K562 (cell line): Measurements from ENCODE around the gene TBX1. TPM values are rescaled to one million over a fixed set of nuclear protein-coding genes. Genes with fewer than 3 reads are reported as not detected.

ENCODE experiments used
- ARID4B ChIP-seq: sonication (generic); formaldehyde crosslinking; IDR thresholded peaks from 2 replicates; pipeline ENCODE4 v1.8.0; 2022; ENCODE audit warnings: mild to moderate bottlenecking, missing genetic modification reagents
- ATF6 ChIP-seq: sonication (generic); formaldehyde crosslinking; IDR thresholded peaks from 2 replicates; pipeline ENCODE4 v1.4.0; 2020; ENCODE audit warnings: mild to moderate bottlenecking, missing genetic modification reagents
- FOSL1 ChIP-seq: fragments of 200-800 bp; sonication (Bioruptor generic); conservative IDR thresholded peaks from 2 replicates; pipeline ENCODE4 v1.6.1; 2016; ENCODE audit warnings: missing genetic modification characterization, missing compliant biosample characterization
- FOXP4 ChIP-seq: sonication (generic); formaldehyde crosslinking; IDR thresholded peaks from 2 replicates; pipeline ENCODE4 v1.8.0; 2022; ENCODE audit warnings: mild to moderate bottlenecking, missing genetic modification reagents, borderline replicate concordance
- HES1 ChIP-seq: fragments of 450-650 bp; IDR thresholded peaks from 2 replicates; pipeline ENCODE4 v1.6.1; 2016; ENCODE audit warnings: low read depth, mild to moderate bottlenecking, moderate library complexity
- IFI16 ChIP-seq: fragments of 250-450 bp; sonication (Bioruptor Pico); IDR thresholded peaks from 2 replicates; pipeline ENCODE4 v2.1.2; 2022; ENCODE audit warnings: mild to moderate bottlenecking, inconsistent platforms
- MAFG ChIP-seq: fragments of 450-650 bp; conservative IDR thresholded peaks from 2 replicates; pipeline ENCODE4 v1.6.1; 2016; ENCODE audit warnings: missing genetic modification characterization, missing compliant biosample characterization
- MEIS2 ChIP-seq: fragments of 450-650 bp; IDR thresholded peaks from 2 replicates; pipeline ENCODE4 v1.6.1; 2014; ENCODE audit warnings: mild to moderate bottlenecking; ENCODE audit not compliant: partially characterized antibody
- MXD1 ChIP-seq: fragments of 250-450 bp; sonication (Bioruptor Pico); IDR thresholded peaks from 2 replicates; pipeline ENCODE4 v1.8.0; 2021; ENCODE audit warnings: borderline replicate concordance, mild to moderate bottlenecking, moderate library complexity; ENCODE audit not compliant: poor library complexity, severe bottlenecking
- PKNOX1 ChIP-seq: fragments of 450-650 bp; IDR thresholded peaks from 2 replicates; pipeline ENCODE4 v1.6.1; 2016
- PRPF4 ChIP-seq: fragments of 200-400 bp; formaldehyde crosslinking; IDR thresholded peaks from one replicate; pipeline ENCODE4 v1.6.1; 2017; ENCODE audit warnings: low read length, low read depth, mild to moderate bottlenecking; ENCODE audit not compliant: insufficient read depth, poor library complexity, severe bottlenecking
- RFX7 ChIP-seq: fragments of 250-450 bp; sonication (Bioruptor Pico); IDR thresholded peaks from 2 replicates; pipeline ENCODE4 v1.5.1; 2021; ENCODE audit warnings: mild to moderate bottlenecking
- SETDB1 ChIP-seq: IDR thresholded peaks from one replicate; pipeline ENCODE4 v1.6.1; 2012; ENCODE audit warnings: low read length, control low read depth, inconsistent platforms
- ZNF23 ChIP-seq: fragments of 250-450 bp; sonication (Bioruptor Pico); IDR thresholded peaks from 2 replicates; pipeline ENCODE4 v1.4.0; 2020; ENCODE audit warnings: mild to moderate bottlenecking
- ZNF785 ChIP-seq: fragments of 250-450 bp; sonication (Bioruptor Pico); IDR thresholded peaks from 2 replicates; pipeline ENCODE4 v1.4.0; 2020; ENCODE audit warnings: mild to moderate bottlenecking
- polyA plus RNA-seq, 8 experiments: library from polyadenylated mRNA; depleted of rRNA in 4 of 8; stranded (reverse) in 5 of 8; unstranded in 3 of 8; fragments of >200 nt; fragmentation: Nextera tagmentation in 2 of 8; fragmentation: Illumina TruSeq in 1 of 8; extraction: Ambion mirVana in 2 of 8; extraction: Trizol in 1 of 8; gene quantifications; 2 replicates each; pipeline versions ENCODE4 v1.2.1 to v1.2.3, GENCODE V29; 2011 to 2014; ENCODE audit warnings: inconsistent platforms in 1 of 8, missing spikeins in 1 of 8
- total RNA-seq, 7 experiments: library from RNA; depleted of rRNA in 6 of 7; stranded (reverse); fragments of >200 nt in 6 of 7; fragmentation: Illumina TruSeq in 2 of 7; extraction: Trizol in 2 of 7; gene quantifications; 2 replicates each; pipeline versions ENCODE4 v1.2.1 to v1.2.3, GENCODE V29; 2011 to 2021; ENCODE audit warnings: low replicate concordance in 1 of 7

The TBX1 gene
- total and polyA plus RNA-seq, 9 of the 15 experiments (the other 6 are each of a cell fraction or from before 2014, with no cell fraction given) = 0.07 to 35.0 (median 3.9) TPM

- peak; percentile 56 for TF ChIP-seq MEIS2
- TF ChIP-seq SETDB1 = no peak
- TF ChIP-seq PKNOX1 = peak; percentile 23; the same call in 1 of the 2 replicates
- TF ChIP-seq PRPF4 = no peak
- TF ChIP-seq ATF6 (CRISPR knock-in tag) = no peak
- no peak for TF ChIP-seq FOXP4 (CRISPR knock-in tag)
- TF ChIP-seq HES1 = no peak
- TF ChIP-seq FOSL1 (tag) = no peak
- no peak for TF ChIP-seq ARID4B (CRISPR knock-in tag)
- TF ChIP-seq ZNF23 = no peak
- TF ChIP-seq MXD1 (CRISPR knock-in tag) = no peak
- TF ChIP-seq RFX7 (CRISPR knock-in tag) = no peak
- no peak for TF ChIP-seq MAFG (tag)
- no peak for TF ChIP-seq ZNF785 (CRISPR knock-in tag)
- TF ChIP-seq IFI16 (CRISPR knock-in tag) = no peak
Observed at GRCh38 chr22:19766511-19767426, 6.2 kb downstream of the TBX1 start (continued).
